Measurements from ENCODE around the gene GBE1. TPM values are rescaled to one million over a fixed set of nuclear protein-coding genes. Genes with fewer than 3 reads are reported as not detected.

Gene GBE1
- total RNA-seq, 2 experiments from 2014 or later: 3.7 to 4.4 TPM

DNA sequence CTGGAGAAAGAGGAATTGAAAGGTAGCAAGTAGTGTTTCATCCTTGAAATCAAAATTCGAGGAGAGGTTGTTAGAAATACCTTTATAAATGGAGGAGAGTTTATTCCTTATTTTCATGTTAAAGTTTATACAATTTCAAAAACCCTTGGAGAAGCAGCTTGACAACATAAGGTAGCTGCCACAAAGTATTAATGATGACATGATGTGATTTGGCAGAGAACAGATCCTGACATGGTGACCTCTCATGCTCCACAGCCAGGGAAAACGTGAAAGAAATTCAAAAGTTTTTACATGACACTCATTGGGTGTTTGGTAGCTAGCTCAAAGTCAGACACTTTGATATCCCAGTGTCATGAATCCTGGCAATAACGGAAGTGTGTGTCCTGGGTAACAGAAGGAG lies 320.8 kb downstream of the GBE1 start:
- no peaks in the 10 kb centered on the region for H3K4me1 Mint-ChIP-seq (ENCODE audit: low read depth)
- no peaks in the 10 kb centered on the region for H3K4me1 ChIP-seq (ENCODE audit: insufficient read depth, low read length)
- H3K36me3 ChIP-seq (ENCODE audit: insufficient read depth, low read length): no peaks in the 10 kb centered on the region
- ChIA-PET POLR2A (no interaction called here), CTCF (no interaction called here)
- no peaks in the 10 kb centered on the region for H3K9me3 Mint-ChIP-seq
- no peak overlapping the region for H3K27ac ChIP-seq (ENCODE audit: low read depth in 1 of 2, low read length in 2 of 2)
- intact Hi-C loops (cut with DNase I, micrococcal nuclease): no loop called here
- TF ChIP-seq, protein P1, sequence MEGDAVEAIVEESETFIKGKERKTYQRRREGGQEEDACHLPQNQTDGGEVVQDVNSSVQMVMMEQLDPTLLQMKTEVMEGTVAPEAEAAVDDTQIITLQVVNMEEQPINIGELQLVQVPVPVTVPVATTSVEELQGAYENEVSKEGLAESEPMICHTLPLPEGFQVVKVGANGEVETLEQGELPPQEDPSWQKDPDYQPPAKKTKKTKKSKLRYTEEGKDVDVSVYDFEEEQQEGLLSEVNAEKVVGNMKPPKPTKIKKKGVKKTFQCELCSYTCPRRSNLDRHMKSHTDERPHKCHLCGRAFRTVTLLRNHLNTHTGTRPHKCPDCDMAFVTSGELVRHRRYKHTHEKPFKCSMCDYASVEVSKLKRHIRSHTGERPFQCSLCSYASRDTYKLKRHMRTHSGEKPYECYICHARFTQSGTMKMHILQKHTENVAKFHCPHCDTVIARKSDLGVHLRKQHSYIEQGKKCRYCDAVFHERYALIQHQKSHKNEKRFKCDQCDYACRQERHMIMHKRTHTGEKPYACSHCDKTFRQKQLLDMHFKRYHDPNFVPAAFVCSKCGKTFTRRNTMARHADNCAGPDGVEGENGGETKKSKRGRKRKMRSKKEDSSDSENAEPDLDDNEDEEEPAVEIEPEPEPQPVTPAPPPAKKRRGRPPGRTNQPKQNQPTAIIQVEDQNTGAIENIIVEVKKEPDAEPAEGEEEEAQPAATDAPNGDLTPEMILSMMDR (IDR thresholded peaks at IDR 0.05): no peak
- H3K27me3 ChIP-seq (ENCODE audit: control insufficient read depth in 1 of 2, insufficient read depth in 2 of 2, low read length in 2 of 2): no peaks in the 10 kb centered on the region
- ATAC-seq (ENCODE audit: poor library complexity): no peak
- no peak overlapping the region for H3K4me3 Mint-ChIP-seq
- no peaks in the 10 kb centered on the region for H3K36me3 Mint-ChIP-seq (ENCODE audit: low read depth)
- DNase-seq: no peak
- H3K27ac Mint-ChIP-seq: no peak overlapping the region
- H3K9me3 ChIP-seq (ENCODE audit: control insufficient read depth in 1 of 2, insufficient read depth in 1 of 2, low read length in 2 of 2): no peaks in the 10 kb centered on the region
- no peak overlapping the region for H3K4me3 ChIP-seq (ENCODE audit: low read length)
- H3K27me3 Mint-ChIP-seq: no peaks in the 10 kb centered on the region
